HepG2 (cell line): ENCODE results near the gene SLC4A5. TPM values are rescaled to one million over a fixed set of nuclear protein-coding genes. Genes with fewer than 3 reads are reported as not detected.

ENCODE experiments used
- ATAC-seq: fragments of 200-7000 bp; cut with Tn5 transposase; 3 replicates; pipeline ENCODE4 v1.9.1; 2020; ENCODE audit warnings: mild to moderate bottlenecking, moderate library complexity
- BruUV-seq: library from RNA; stranded (reverse); fragments of 400-500 nt; replicated peaks from 2 replicates; lab custom pipeline; 2021; lab: Mats Ljungman, UMichigan
- CTCF ChIA-PET: fragments of 300-600 bp; formaldehyde crosslinking; extraction: SDS; loops from one replicate; lab custom pipeline; 2021; ENCODE audit warnings: low total read pairs, inconsistent platforms, low intra/inter-chr PET ratio; lab: Yijun Ruan, JAX
- POLR2A ChIA-PET: fragments of 350-600 bp; sonication (Branson Sonifier 250); formaldehyde crosslinking; loops from one replicate; lab custom pipeline; 2020; ENCODE audit warnings: antibody characterized with exemption, inconsistent platforms; lab: Yijun Ruan, JAX
- DNase-seq: peaks from one replicate; pipeline ENCODE4 v3.0.0-alpha.2; 2015; ENCODE audit warnings: low spot score
- FAIRE-seq: peaks from 3 replicates; lab custom pipeline; 2011; peaks lifted over from hg19 to GRCh38; lab: Jason Lieb, UNC
- H2AFZ ChIP-seq: one replicate; pipeline ENCODE4 v1.6.1; 2011; ENCODE audit warnings: low read length, inconsistent platforms
- H3K27ac ChIP-seq: fragments of 300-600 bp; 3 replicates; pipeline ENCODE4 v1.8.0; 2011; ENCODE audit warnings: mixed run types, mild to moderate bottlenecking, mixed read lengths, low read length, inconsistent platforms; ENCODE audit not compliant: insufficient read depth; ENCODE audit errors: extremely low read length
- H3K27me3 ChIP-seq, 2 experiments: fragments of 200-600 bp in 1 of 2; 2 replicates in 1 of 2; 3 replicates in 1 of 2; pipeline versions ENCODE4 v1.6.0 to v1.8.0; 2011; ENCODE audit warnings: low read length in 2 of 2, mild to moderate bottlenecking in 2 of 2, moderate library complexity in 2 of 2, inconsistent platforms in 1 of 2; ENCODE audit not compliant: insufficient read depth in 2 of 2, control insufficient read depth in 1 of 2
- H3K36me3 ChIP-seq, 2 experiments: fragments of 200-600 bp in 1 of 2; replicated peaks in 1 of 2; 2 replicates in 1 of 2; 3 replicates in 1 of 2; pipeline versions ENCODE4 v1.5.1 to v1.8.0; 2011; ENCODE audit warnings: low read length in 2 of 2, inconsistent platforms in 1 of 2; ENCODE audit not compliant: insufficient read depth in 2 of 2, control insufficient read depth in 1 of 2
- H3K4me1 ChIP-seq: 2 replicates; pipeline ENCODE4 v1.5.1; 2012; ENCODE audit warnings: low read length, inconsistent platforms; ENCODE audit not compliant: insufficient read depth
- H3K4me2 ChIP-seq: 2 replicates; pipeline ENCODE4 v1.6.0; 2011; ENCODE audit warnings: low read depth, low read length, inconsistent platforms
- H3K4me3 ChIP-seq, 3 experiments: fragments of 200-600 bp in 1 of 3; sonication (generic), shearing (Covaris generic) in 1 of 3; replicated peaks in 1 of 3; 2 replicates each; pipeline ENCODE4 v1.5.1; 2011 to 2016; ENCODE audit warnings: low read length in 3 of 3, inconsistent platforms in 2 of 3, low read depth in 2 of 3, mild to moderate bottlenecking in 2 of 3, control low read depth in 1 of 3, mixed read lengths in 1 of 3; ENCODE audit not compliant: insufficient read depth in 1 of 3
- H3K79me2 ChIP-seq: one replicate; pipeline ENCODE4 v1.6.1; 2011; ENCODE audit warnings: low read length, inconsistent platforms; ENCODE audit not compliant: insufficient read depth
- H3K9ac ChIP-seq: 2 replicates; pipeline ENCODE4 v1.6.0; 2011; ENCODE audit warnings: mild to moderate bottlenecking, low read depth, low read length, inconsistent platforms; ENCODE audit not compliant: insufficient read depth
- H3K9me3 ChIP-seq: 2 replicates; pipeline ENCODE4 v1.5.1; 2012; ENCODE audit warnings: mild to moderate bottlenecking, low read length
- H4K20me1 ChIP-seq: 2 replicates; pipeline ENCODE4 v1.6.0; 2011; ENCODE audit warnings: inconsistent platforms, mild to moderate bottlenecking, low read length, moderate library complexity; ENCODE audit not compliant: insufficient read depth
- FOXK1 ChIP-seq: sonication (generic); formaldehyde crosslinking; IDR thresholded peaks from 2 replicates; pipeline ENCODE4 v1.4.0; 2020; ENCODE audit warnings: low read depth, missing genetic modification reagents, borderline replicate concordance
- GABPB1 ChIP-seq: IDR thresholded peaks from 2 replicates; pipeline ENCODE4 v1.6.1; 2016; ENCODE audit warnings: mild to moderate bottlenecking, missing genetic modification reagents, moderate library complexity, missing compliant biosample characterization
- HNRNPK ChIP-seq: fragments of 200-400 bp; formaldehyde crosslinking; IDR thresholded peaks from 2 replicates; pipeline ENCODE4 v1.6.1; 2018; ENCODE audit warnings: low read length, low read depth, moderate library complexity, mild to moderate bottlenecking; ENCODE audit not compliant: poor library complexity, severe bottlenecking
- JUND ChIP-seq: sonication (generic); formaldehyde crosslinking; IDR thresholded peaks from 2 replicates; pipeline ENCODE4 v1.8.0; 2022; ENCODE audit warnings: mild to moderate bottlenecking, missing genetic modification reagents
- PHF21A ChIP-seq: sonication (generic); formaldehyde crosslinking; IDR thresholded peaks from 2 replicates; pipeline ENCODE4 v1.5.0; 2020; ENCODE audit warnings: mild to moderate bottlenecking, missing genetic modification reagents
- PHF5A ChIP-seq: IDR thresholded peaks from one replicate; pipeline ENCODE4 v1.6.1; 2018; ENCODE audit warnings: low read depth, missing genetic modification reagents; ENCODE audit not compliant: unreplicated experiment
- POLR2AphosphoS2 ChIP-seq: IDR thresholded peaks from 2 replicates; pipeline ENCODE4 v1.6.1; 2011; ENCODE audit warnings: low read depth, low read length, improper control_type of control experiment
- PTBP1 ChIP-seq: fragments of 200-400 bp; formaldehyde crosslinking; IDR thresholded peaks from 2 replicates; pipeline ENCODE4 v1.6.1; 2018; ENCODE audit warnings: low read length, low read depth; ENCODE audit not compliant: poor library complexity, severe bottlenecking
- ZNF569 ChIP-seq: sonication (generic); formaldehyde crosslinking; IDR thresholded peaks from 2 replicates; pipeline ENCODE4 v1.5.0; 2020; ENCODE audit warnings: mild to moderate bottlenecking, missing genetic modification reagents, moderate library complexity, borderline replicate concordance
- ZNF749 ChIP-seq: sonication (generic); formaldehyde crosslinking; IDR thresholded peaks from 2 replicates; pipeline ENCODE4 v1.8.0; 2022; ENCODE audit warnings: mild to moderate bottlenecking, missing genetic modification reagents, moderate library complexity, borderline replicate concordance
- WGBS: methylation state at CpG from one replicate; pipeline ENCODE4 v1.1.6; 2017; ENCODE audit warnings: low lambda C conversion rate; 5-methylcytosine and 5-hydroxymethylcytosine counted together
- in situ Hi-C: cut with HindIII; loops from 2 replicates; pipeline ENCODE4 v1.10.0; 2017; ENCODE audit warnings: low pct_unique_long_range_greater_than_20kb; ENCODE audit not compliant: extremely low pct_ligation_motif_present
- intact Hi-C: fragments of 100-400 bp; cut with micrococcal nuclease; formaldehyde crosslinking; loops from one replicate; pipeline ENCODE4 v1.10.0; 2022; ENCODE audit not compliant: unreplicated experiment
- polyA plus RNA-seq, 8 experiments: library from polyadenylated mRNA; depleted of rRNA in 3 of 8; stranded (reverse) in 7 of 8; unstranded in 1 of 8; fragments of >200 nt; fragmentation: Illumina TruSeq in 4 of 8; extraction: Trizol in 4 of 8; gene quantifications; 2 replicates each; pipeline versions ENCODE4 v1.2.1 to v1.2.3, GENCODE V29; 2011 to 2016; ENCODE audit warnings: low read depth in 4 of 8, missing spikeins in 1 of 8, mixed read lengths in 1 of 8; ENCODE audit not compliant: insufficient read depth in 1 of 8
- total RNA-seq, 5 experiments: library from RNA; depleted of rRNA; stranded (reverse); fragments of >200 nt; fragmentation: Illumina TruSeq; extraction: Trizol; gene quantifications; 2 replicates each; pipeline ENCODE4 v1.2.3, GENCODE V29; 2016; ENCODE audit warnings: low read depth in 1 of 5
- TF ChIP-seq, protein P1 (sequence below): sonication (generic); formaldehyde crosslinking; IDR thresholded peaks from 2 replicates; pipeline ENCODE4 v1.4.0; 2020; ENCODE audit warnings: missing genetic modification reagents
- TF ChIP-seq, protein P2 (sequence below): sonication (generic); formaldehyde crosslinking; IDR thresholded peaks from 2 replicates; pipeline ENCODE4 v1.8.0; 2022; ENCODE audit warnings: low read depth, missing genetic modification reagents
- TF ChIP-seq, protein P3 (sequence below): sonication (generic); formaldehyde crosslinking; IDR thresholded peaks from 2 replicates; pipeline ENCODE4; 2020; ENCODE audit warnings: missing genetic modification reagents, mild to moderate bottlenecking, borderline replicate concordance
- TF ChIP-seq, protein P4 (sequence below): sonication (generic); formaldehyde crosslinking; IDR thresholded peaks from 2 replicates; pipeline ENCODE4 v1.4.0; 2020; ENCODE audit warnings: missing genetic modification reagents, mild to moderate bottlenecking, borderline replicate concordance

SLC4A5 gene
- total and polyA plus RNA-seq, 2 of the 13 experiments (the other 11 are each of a cell fraction or from before 2014, with no cell fraction given), result 0.50 TPM; not detected in 1

DNA sequence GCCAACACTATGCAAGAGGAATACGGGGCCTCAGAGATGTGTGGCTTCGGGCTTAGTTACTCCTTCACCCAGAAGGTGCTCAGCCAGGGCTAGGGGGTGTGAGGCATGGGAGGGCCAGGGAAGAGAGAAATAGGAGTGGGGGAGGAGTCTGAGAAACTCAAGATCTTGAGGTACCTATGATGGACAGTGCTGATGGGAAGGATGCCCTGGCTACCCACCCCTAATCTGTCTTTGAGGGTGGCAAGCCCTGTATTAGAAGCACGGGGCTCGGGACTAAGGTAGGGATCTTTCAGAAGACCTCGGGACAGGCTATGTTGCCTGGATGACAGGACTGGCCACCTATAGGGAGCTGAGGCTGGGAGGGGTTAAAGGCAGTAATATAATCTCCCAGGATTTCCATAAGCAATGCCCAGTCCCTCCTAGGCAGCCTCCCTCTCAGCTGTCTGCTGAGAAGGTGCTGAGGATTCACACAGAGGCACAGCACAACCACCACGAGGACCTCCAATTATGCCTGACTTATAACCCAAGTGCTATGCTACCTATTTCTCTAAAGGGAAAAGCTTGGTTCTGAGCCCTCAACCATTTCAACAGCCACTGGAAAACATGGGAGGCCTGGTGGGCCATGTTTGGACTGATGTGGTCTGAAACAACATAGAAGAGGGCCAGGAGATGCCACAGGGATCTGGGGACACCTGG is 121.5 kb downstream of the SLC4A5 start:
- Histone ChIP-seq H3K9me3 (no peaks in the 10 kb centered on the region), H3K27me3 (peaks cover 0 to 4% of the 10 kb centered on the region in 2 experiments; a peak in 1 of 5 replicates), H3K27ac (no peak overlapping the region), H4K20me1 (peaks cover 5% of the 10 kb centered on the region; the same call in 1 of the 2 replicates), H3K4me3 (no peak overlapping the region), H2AFZ (no peak overlapping the region), H3K36me3 (peaks cover 0 to 11% of the 10 kb centered on the region in 2 experiments; a peak in 2 of 5 replicates), H3K9ac (no peak overlapping the region), H3K79me2 (no peaks in the 10 kb centered on the region), H3K4me2 (no peak overlapping the region), H3K4me1 (peaks cover 16% of the 10 kb centered on the region)
- ChIA-PET CTCF (no interaction called here), POLR2A (no interaction called here)
- intact Hi-C loops (no loop called here), in situ Hi-C loops (no loop called here)
- DNase-seq, result no peak
- no peak for FAIRE-seq
- ATAC-seq, result peak; percentile 18
- WGBS, result 87% methylated on average over 6 of the region's 6 CpGs
- BruUV-seq, result TSS peak; percentile 5
- TF ChIP-seq PTBP1, result no peak
- TF ChIP-seq PHF21A (CRISPR knock-in tag), result no peak
- TF ChIP-seq GABPB1, result 0 out of 2 replicates have a peak, but pooled peaks have one; percentile 5
- no peak for TF ChIP-seq FOXK1 (CRISPR knock-in tag)
- TF ChIP-seq, protein P1, sequence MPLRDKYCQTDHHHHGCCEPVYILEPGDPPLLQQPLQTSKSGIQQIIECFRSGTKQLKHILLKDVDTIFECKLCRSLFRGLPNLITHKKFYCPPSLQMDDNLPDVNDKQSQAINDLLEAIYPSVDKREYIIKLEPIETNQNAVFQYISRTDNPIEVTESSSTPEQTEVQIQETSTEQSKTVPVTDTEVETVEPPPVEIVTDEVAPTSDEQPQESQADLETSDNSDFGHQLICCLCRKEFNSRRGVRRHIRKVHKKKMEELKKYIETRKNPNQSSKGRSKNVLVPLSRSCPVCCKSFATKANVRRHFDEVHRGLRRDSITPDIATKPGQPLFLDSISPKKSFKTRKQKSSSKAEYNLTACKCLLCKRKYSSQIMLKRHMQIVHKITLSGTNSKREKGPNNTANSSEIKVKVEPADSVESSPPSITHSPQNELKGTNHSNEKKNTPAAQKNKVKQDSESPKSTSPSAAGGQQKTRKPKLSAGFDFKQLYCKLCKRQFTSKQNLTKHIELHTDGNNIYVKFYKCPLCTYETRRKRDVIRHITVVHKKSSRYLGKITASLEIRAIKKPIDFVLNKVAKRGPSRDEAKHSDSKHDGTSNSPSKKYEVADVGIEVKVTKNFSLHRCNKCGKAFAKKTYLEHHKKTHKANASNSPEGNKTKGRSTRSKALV, result no peak
- no peak for TF ChIP-seq PHF5A (CRISPR knock-in tag)
- TF ChIP-seq, protein P2, sequence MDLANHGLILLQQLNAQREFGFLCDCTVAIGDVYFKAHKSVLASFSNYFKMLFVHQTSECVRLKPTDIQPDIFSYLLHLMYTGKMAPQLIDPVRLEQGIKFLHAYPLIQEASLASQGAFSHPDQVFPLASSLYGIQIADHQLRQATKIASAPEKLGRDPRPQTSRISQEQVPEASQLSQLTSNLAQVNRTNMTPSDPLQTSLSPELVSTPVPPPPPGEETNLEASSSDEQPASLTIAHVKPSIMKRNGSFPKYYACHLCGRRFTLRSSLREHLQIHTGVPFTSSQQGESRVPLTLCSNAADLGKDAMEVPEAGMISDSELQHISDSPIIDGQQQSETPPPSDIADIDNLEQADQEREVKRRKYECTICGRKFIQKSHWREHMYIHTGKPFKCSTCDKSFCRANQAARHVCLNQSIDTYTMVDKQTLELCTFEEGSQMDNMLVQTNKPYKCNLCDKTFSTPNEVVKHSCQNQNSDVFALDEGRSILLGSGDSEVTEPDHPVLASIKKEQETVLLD (CRISPR knock-in tag), result no peak
- TF ChIP-seq POLR2AphosphoS2, result peak; percentile 64; the same call in 1 of the 2 replicates
- no peak for TF ChIP-seq ZNF749 (CRISPR knock-in tag)
- TF ChIP-seq, protein P3, sequence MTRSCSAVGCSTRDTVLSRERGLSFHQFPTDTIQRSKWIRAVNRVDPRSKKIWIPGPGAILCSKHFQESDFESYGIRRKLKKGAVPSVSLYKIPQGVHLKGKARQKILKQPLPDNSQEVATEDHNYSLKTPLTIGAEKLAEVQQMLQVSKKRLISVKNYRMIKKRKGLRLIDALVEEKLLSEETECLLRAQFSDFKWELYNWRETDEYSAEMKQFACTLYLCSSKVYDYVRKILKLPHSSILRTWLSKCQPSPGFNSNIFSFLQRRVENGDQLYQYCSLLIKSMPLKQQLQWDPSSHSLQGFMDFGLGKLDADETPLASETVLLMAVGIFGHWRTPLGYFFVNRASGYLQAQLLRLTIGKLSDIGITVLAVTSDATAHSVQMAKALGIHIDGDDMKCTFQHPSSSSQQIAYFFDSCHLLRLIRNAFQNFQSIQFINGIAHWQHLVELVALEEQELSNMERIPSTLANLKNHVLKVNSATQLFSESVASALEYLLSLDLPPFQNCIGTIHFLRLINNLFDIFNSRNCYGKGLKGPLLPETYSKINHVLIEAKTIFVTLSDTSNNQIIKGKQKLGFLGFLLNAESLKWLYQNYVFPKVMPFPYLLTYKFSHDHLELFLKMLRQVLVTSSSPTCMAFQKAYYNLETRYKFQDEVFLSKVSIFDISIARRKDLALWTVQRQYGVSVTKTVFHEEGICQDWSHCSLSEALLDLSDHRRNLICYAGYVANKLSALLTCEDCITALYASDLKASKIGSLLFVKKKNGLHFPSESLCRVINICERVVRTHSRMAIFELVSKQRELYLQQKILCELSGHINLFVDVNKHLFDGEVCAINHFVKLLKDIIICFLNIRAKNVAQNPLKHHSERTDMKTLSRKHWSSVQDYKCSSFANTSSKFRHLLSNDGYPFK (CRISPR knock-in tag), result no peak
- TF ChIP-seq HNRNPK, result no peak
- no peak for TF ChIP-seq ZNF569 (CRISPR knock-in tag)
- TF ChIP-seq JUND (CRISPR knock-in tag), result no peak
- TF ChIP-seq, protein P4, sequence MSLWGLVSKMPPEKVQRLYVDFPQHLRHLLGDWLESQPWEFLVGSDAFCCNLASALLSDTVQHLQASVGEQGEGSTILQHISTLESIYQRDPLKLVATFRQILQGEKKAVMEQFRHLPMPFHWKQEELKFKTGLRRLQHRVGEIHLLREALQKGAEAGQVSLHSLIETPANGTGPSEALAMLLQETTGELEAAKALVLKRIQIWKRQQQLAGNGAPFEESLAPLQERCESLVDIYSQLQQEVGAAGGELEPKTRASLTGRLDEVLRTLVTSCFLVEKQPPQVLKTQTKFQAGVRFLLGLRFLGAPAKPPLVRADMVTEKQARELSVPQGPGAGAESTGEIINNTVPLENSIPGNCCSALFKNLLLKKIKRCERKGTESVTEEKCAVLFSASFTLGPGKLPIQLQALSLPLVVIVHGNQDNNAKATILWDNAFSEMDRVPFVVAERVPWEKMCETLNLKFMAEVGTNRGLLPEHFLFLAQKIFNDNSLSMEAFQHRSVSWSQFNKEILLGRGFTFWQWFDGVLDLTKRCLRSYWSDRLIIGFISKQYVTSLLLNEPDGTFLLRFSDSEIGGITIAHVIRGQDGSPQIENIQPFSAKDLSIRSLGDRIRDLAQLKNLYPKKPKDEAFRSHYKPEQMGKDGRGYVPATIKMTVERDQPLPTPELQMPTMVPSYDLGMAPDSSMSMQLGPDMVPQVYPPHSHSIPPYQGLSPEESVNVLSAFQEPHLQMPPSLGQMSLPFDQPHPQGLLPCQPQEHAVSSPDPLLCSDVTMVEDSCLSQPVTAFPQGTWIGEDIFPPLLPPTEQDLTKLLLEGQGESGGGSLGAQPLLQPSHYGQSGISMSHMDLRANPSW (CRISPR knock-in tag), result no peak
